ENCODE measurements around the gene CLDN14. TPM values are rescaled to one million over a fixed set of nuclear protein-coding genes. Genes with fewer than 3 reads are reported as not detected.
A peak's percentile ranks its signal among the peaks of the same experiment; 100 is the strongest.

The CLDN14 gene
- total RNA-seq, 1 donor from 2014 or later = not detected

DNA sequence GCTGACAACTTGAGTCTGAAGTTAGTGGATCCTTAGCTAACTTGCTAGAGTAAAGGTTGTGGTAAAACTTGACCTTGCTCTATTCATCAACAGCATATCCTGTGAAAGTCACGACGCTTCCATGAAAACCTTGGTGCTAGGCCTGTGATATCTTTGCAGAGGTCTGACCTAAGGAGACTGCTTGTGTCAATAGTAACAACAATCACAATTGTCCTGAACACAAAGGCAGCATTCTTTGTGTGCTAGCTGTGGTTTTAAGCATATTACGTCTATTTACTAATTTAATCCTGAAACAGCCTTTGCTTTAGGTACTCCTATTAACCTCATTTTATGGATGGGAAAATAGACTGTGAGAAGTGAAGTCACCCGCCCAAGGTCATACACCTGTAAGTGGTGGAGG is 2.8 kb upstream of the CLDN14 start:
- H3K9me3 Mint-ChIP-seq (ENCODE audit: unreplicated experiment) = peaks cover 2% of the 10 kb centered on the region
- H3K27me3 Mint-ChIP-seq (ENCODE audit: unreplicated experiment) = peaks cover 2% of the 10 kb centered on the region
- peaks cover 4% of the 10 kb centered on the region for H3K36me3 Mint-ChIP-seq (ENCODE audit: unreplicated experiment)
- no peak overlapping the region for H3K4me3 Mint-ChIP-seq (ENCODE audit: unreplicated experiment)
- TF ChIP-seq, protein P1, sequence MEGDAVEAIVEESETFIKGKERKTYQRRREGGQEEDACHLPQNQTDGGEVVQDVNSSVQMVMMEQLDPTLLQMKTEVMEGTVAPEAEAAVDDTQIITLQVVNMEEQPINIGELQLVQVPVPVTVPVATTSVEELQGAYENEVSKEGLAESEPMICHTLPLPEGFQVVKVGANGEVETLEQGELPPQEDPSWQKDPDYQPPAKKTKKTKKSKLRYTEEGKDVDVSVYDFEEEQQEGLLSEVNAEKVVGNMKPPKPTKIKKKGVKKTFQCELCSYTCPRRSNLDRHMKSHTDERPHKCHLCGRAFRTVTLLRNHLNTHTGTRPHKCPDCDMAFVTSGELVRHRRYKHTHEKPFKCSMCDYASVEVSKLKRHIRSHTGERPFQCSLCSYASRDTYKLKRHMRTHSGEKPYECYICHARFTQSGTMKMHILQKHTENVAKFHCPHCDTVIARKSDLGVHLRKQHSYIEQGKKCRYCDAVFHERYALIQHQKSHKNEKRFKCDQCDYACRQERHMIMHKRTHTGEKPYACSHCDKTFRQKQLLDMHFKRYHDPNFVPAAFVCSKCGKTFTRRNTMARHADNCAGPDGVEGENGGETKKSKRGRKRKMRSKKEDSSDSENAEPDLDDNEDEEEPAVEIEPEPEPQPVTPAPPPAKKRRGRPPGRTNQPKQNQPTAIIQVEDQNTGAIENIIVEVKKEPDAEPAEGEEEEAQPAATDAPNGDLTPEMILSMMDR (IDR thresholded peaks at IDR 0.05; ENCODE audit: partially characterized antibody, unreplicated experiment) = no peak
- H3K27ac Mint-ChIP-seq (ENCODE audit: unreplicated experiment) = no peak overlapping the region
- no peak for DNase-seq
- no peaks in the 10 kb centered on the region for H3K4me1 Mint-ChIP-seq (ENCODE audit: low read depth, unreplicated experiment)

- Mint-ChIP-seq H3K27me3 (ENCODE audit: unreplicated experiment) (peaks cover 2% of the 10 kb centered on the region), H3K4me1 (ENCODE audit: low read depth, unreplicated experiment) (no peaks in the 10 kb centered on the region), H3K27ac (ENCODE audit: unreplicated experiment) (no peak overlapping the region), H3K4me3 (ENCODE audit: unreplicated experiment) (no peak overlapping the region), H3K9me3 (ENCODE audit: unreplicated experiment) (peaks cover 2% of the 10 kb centered on the region), H3K36me3 (ENCODE audit: unreplicated experiment) (peaks cover 4% of the 10 kb centered on the region)
- TF ChIP-seq, protein P1 (IDR thresholded peaks at IDR 0.05; ENCODE audit: partially characterized antibody, unreplicated experiment) = no peak
- DNase-seq = no peak
These were observed 2.3 kb upstream of the CLDN14 start for GRCh38 chr21:36482181-36482580.

GRCh38 chr21:36481639-36482038 is 1.7 kb upstream of the CLDN14 start:
- Mint-ChIP-seq H3K36me3 (ENCODE audit: unreplicated experiment) (peaks cover 3% of the 10 kb centered on the region), H3K4me1 (ENCODE audit: low read depth, unreplicated experiment) (no peaks in the 10 kb centered on the region)

GRCh38 chr21:36480618-36481017 is 696 bp upstream of the CLDN14 start:
- Mint-ChIP-seq H3K27ac (ENCODE audit: unreplicated experiment) (no peak overlapping the region), H3K4me1 (ENCODE audit: low read depth, unreplicated experiment) (no peaks in the 10 kb centered on the region), H3K36me3 (ENCODE audit: unreplicated experiment) (no peaks in the 10 kb centered on the region), H3K4me3 (ENCODE audit: unreplicated experiment) (no peak overlapping the region), H3K9me3 (ENCODE audit: unreplicated experiment) (no peaks in the 10 kb centered on the region), H3K27me3 (ENCODE audit: unreplicated experiment) (peaks cover 2% of the 10 kb centered on the region)
- DNase-seq = no peak
- TF ChIP-seq, protein P1 (IDR thresholded peaks at IDR 0.05; ENCODE audit: partially characterized antibody, unreplicated experiment) = no peak

More at GRCh38 chr21:36481639-36482038, 1.7 kb upstream of the CLDN14 start:
- no peak for DNase-seq
- Mint-ChIP-seq H3K4me3 (ENCODE audit: unreplicated experiment) (no peak overlapping the region), H3K9me3 (ENCODE audit: unreplicated experiment) (peaks cover 2% of the 10 kb centered on the region), H3K27me3 (ENCODE audit: unreplicated experiment) (peaks cover 2% of the 10 kb centered on the region), H3K27ac (ENCODE audit: unreplicated experiment) (no peak overlapping the region)
- TF ChIP-seq, protein P1 (IDR thresholded peaks at IDR 0.05; ENCODE audit: partially characterized antibody, unreplicated experiment) = no peak

DNA sequence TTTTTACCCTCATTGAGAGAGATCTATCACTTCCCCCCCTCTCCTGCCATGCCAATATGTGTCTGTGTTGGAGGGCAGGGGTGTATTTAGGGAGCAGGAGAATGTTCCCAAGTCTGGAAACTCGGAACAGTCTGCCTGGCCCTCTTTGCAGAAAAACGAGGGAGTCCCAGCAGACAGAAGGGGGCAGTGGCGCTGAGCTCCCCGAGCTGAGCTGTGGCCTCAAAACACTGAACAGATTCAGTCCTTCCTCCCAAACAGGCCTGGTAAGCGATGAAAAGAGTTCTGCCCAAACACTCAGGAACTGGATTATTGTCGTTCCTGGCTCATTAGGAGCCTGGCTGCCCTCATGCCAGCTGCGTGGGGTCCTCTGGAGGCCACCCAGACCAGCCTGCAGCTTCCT is 981 bp downstream of the CLDN14 start:
- Mint-ChIP-seq H3K36me3 (ENCODE audit: unreplicated experiment) (no peaks in the 10 kb centered on the region), H3K9me3 (ENCODE audit: unreplicated experiment) (no peaks in the 10 kb centered on the region), H3K27me3 (ENCODE audit: unreplicated experiment) (peaks cover 2% of the 10 kb centered on the region), H3K4me1 (ENCODE audit: low read depth, unreplicated experiment) (no peaks in the 10 kb centered on the region), H3K27ac (ENCODE audit: unreplicated experiment) (no peak overlapping the region), H3K4me3 (ENCODE audit: unreplicated experiment) (no peak overlapping the region)
- TF ChIP-seq, protein P1 (IDR thresholded peaks at IDR 0.05; ENCODE audit: partially characterized antibody, unreplicated experiment) = no peak
- DNase-seq = peak; percentile 35
